Subcutaneous abdominal adipose tissue (tissue), 5 donors: ENCODE measurements around the gene SUN3.
"Not testable (repeated sequence)": the region's sequence is repeated elsewhere in the genome, so short reads cannot be mapped to it uniquely, and the experiment has no call there.

Experiments
- H3K27ac ChIP-seq: one replicate; pipeline ENCODE4 v1.7.0; 2013; ENCODE audit warnings: low read depth, mild to moderate bottlenecking, inconsistent platforms, low read length, moderate library complexity
- H3K27me3 ChIP-seq, 5 donors: one replicate each; pipeline ENCODE4 v1.7.0; 2013; ENCODE audit warnings: low read length in 5 of 5, inconsistent platforms in 1 of 5; ENCODE audit not compliant: control insufficient read depth in 5 of 5, insufficient read depth in 4 of 5
- H3K36me3 ChIP-seq, 5 donors: one replicate each; pipeline ENCODE4 v1.7.0; 2013; ENCODE audit warnings: low read length in 5 of 5; ENCODE audit not compliant: control insufficient read depth in 5 of 5, insufficient read depth in 5 of 5
- H3K4me1 ChIP-seq, 5 donors: one replicate each; pipeline ENCODE4 v1.7.0; 2013; ENCODE audit warnings: low read length in 5 of 5, mild to moderate bottlenecking in 3 of 5, moderate library complexity in 1 of 5; ENCODE audit not compliant: control insufficient read depth in 5 of 5, insufficient read depth in 5 of 5
- H3K4me3 ChIP-seq, 5 donors: one replicate each; pipeline ENCODE4 v1.7.0; 2013; ENCODE audit warnings: low read length in 5 of 5, low read depth in 1 of 5
- H3K9ac ChIP-seq, 5 donors: one replicate each; pipeline ENCODE4 v1.7.0; 2013; ENCODE audit warnings: low read length in 5 of 5, mild to moderate bottlenecking in 4 of 5, moderate library complexity in 3 of 5
- H3K9me3 ChIP-seq, 5 donors: one replicate each; pipeline ENCODE4 v1.7.0; 2013; ENCODE audit warnings: low read length in 5 of 5; ENCODE audit not compliant: control insufficient read depth in 5 of 5
- donor health status: healthy.
- donor health status: healthy.
- donor health status: healthy.
- donor health status: healthy.
- donor health status: healthy.

SUN3 gene

GRCh38 chr7:47988496-47989386 is 40.2 kb downstream of the SUN3 start:
- Histone ChIP-seq H3K27me3 (no peaks in the 10 kb centered on the region), H3K9ac (no peak overlapping the region), H3K27ac (no peak overlapping the region), H3K9me3 (no peaks in the 10 kb centered on the region), H3K4me1 (peaks cover 1 to 11% (median 8%) of the 10 kb centered on the region in 5 donors), H3K36me3 (no peaks in the 10 kb centered on the region), H3K4me3 (no peak overlapping the region)

DNA sequence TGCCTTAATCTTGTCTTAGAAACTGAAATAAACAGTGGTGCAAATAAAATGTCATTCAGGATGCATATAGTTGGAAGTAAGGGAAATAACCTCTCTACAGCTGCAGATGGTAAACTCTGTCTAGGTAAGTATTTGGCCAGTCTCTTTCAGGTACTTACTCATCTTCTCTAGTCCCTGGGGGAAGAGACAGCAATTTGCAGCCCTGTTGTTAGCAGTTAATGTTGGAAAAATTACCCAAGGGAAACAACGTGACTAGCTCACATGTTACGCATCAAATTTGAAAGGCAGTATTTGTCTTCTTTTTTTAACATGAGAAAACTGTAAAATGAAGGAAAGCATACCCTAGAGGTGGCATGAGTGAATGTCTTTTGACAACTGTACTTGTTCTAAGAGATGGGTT is 46.3 kb downstream of the SUN3 start:
- no peak overlapping the region for H3K27ac ChIP-seq
- H3K4me3 ChIP-seq: no peak overlapping the region
- no peaks in the 10 kb centered on the region for H3K9me3 ChIP-seq
- no peak overlapping the region for H3K9ac ChIP-seq
- H3K27me3 ChIP-seq: no peaks in the 10 kb centered on the region
- peaks cover 3 to 6% (median 3%) of the 10 kb centered on the region in 5 donors for H3K36me3 ChIP-seq
- peaks cover 3 to 18% (median 13%) of the 10 kb centered on the region in 5 donors for H3K4me1 ChIP-seq

DNA sequence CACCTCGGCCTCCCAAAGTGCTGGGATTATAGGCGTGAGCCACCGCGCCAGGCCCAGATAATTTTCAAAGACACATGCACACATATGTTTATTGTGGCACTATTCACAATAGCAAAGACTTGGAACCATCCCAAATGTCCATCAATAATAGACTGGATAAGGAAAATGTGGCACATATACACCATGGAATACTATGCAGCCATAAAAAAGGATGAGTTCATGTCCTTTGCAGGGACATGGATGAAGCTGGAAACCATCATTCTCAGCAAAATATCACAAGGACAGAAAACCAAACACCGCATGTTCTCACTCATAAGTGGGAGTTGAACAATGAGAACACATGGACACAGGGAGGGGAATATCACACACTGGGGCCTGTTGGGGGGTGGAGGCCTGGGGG is 48.3 kb downstream of the SUN3 start:
- not testable (repeated sequence) for H3K27me3 ChIP-seq, H3K9ac ChIP-seq, H3K27ac ChIP-seq, H3K9me3 ChIP-seq, H3K4me3 ChIP-seq
- H3K36me3 ChIP-seq: peaks cover 19 to 25% (median 21%) of the 10 kb centered on the region in 5 donors
- H3K4me1 ChIP-seq: peaks cover 3 to 18% (median 13%) of the 10 kb centered on the region in 5 donors

GRCh38 chr7:47979832-47980181 is 49.1 kb downstream of the SUN3 start:
- no peaks in the 10 kb centered on the region for H3K27me3 ChIP-seq
- H3K9me3 ChIP-seq: no peaks in the 10 kb centered on the region
- peak overlapping the region; percentile 40 to 97 (median 84) for H3K4me3 ChIP-seq
- peak overlapping the region; percentile 62 for H3K27ac ChIP-seq
- H3K4me1 ChIP-seq: peaks cover 3 to 18% (median 13%) of the 10 kb centered on the region in 5 donors
- peaks cover 20 to 33% (median 27%) of the 10 kb centered on the region in 5 donors for H3K36me3 ChIP-seq
- peak overlapping the region in 3 of 5 donors; percentile 59 to 85 (median 78) for H3K9ac ChIP-seq

DNA sequence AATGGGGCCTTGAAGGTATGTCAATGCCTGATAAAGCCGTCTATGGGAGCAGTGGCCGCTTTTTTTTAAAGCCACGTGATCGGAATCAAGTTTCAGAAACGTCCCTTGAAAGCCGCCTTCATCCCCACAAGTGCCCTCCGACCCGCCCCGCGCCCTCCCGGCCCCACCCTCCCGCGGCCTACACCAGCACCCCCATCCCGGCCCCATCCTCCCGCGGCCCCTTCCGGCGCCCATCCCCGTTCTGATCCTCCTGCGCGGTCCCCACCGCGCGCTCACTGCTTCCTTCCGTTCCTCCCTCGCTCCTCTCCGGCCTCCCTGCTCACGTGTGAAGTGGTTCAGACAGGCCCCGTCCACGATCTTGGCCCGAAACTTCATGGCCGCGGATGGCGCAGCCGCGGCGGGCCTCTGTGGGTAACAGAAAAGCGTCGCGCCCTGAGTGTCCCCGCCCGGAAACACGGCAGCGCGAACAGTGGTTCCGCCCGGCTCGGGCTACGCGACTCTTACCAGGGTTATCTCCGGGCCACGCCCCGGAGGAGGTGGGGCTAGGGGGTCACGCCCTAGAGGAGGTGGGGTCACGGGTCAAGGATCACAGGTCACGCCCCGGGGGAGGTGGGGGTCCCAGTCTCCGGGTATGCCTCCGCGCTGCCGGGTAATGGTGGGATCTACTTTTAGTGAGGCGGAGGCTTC is 49.6 kb downstream of the SUN3 start, which contains the start of gene HUS1:
HUS1 (minus strand) TSS at position 471 of the 687 bp plus-strand sequence; CDS start at position 375, 96 bp downstream.
- H3K27me3 ChIP-seq: no peaks in the 10 kb centered on the region
- H3K36me3 ChIP-seq: peaks cover 25 to 38% (median 32%) of the 10 kb centered on the region in 5 donors
- H3K27ac ChIP-seq: peak within 1 kb of the TSS; percentile 62
- peaks cover 3 to 18% (median 13%) of the 10 kb centered on the region in 5 donors for H3K4me1 ChIP-seq
- H3K4me3 ChIP-seq: peak within 1 kb of the TSS; percentile 81 to 97 (median 94)
- H3K9ac ChIP-seq: peak within 1 kb of the TSS; percentile 59 to 96 (median 85)
- no peaks in the 10 kb centered on the region for H3K9me3 ChIP-seq

DNA sequence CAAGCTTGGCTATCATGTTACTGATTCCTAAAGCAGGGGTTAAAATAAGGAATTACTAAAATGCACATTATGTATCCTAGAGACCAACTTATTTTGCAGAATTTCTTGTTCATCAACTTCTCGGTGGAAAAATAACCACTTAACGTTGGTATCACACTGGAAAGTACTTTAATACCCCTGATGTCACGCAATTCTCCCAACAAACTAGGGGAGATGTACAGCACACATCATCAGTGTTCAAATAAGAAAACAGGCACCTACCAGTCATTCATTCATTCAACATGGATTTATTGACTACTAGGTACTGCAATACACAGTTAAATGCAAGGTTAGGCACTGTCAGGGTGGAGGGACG is 50.1 kb downstream of the SUN3 start:
- no peaks in the 10 kb centered on the region for H3K27me3 ChIP-seq
- H3K27ac ChIP-seq: peak overlapping the region; percentile 62
- peaks cover 3 to 18% (median 13%) of the 10 kb centered on the region in 5 donors for H3K4me1 ChIP-seq
- H3K4me3 ChIP-seq: peak overlapping the region; percentile 81 to 97 (median 94)
- peaks cover 29 to 44% (median 38%) of the 10 kb centered on the region in 5 donors for H3K36me3 ChIP-seq
- H3K9ac ChIP-seq: peak overlapping the region; percentile 59 to 96 (median 85)
- H3K9me3 ChIP-seq: no peaks in the 10 kb centered on the region

DNA sequence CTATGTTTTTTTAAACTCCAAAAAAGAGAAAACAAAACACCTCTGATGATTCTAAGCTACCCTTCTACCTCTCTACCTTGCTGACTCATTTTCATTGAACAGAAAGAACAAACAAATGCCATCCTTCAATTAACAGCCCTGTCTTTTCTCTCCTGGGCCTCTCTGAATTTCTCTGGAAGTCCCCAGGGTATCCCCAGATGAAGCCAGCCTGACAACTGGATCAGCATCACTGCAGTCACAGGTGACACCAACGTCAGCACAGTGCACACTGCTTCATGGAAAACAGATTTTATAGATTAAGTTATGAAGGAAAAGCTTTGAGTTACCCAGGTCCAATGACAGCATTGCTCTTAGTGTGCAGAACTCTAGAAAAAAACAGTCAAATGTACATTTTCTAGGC is 55.2 kb downstream of the SUN3 start:
- Histone ChIP-seq H3K27ac (no peak overlapping the region), H3K4me3 (no peak overlapping the region), H3K36me3 (peaks cover 38 to 66% (median 57%) of the 10 kb centered on the region in 5 donors), H3K27me3 (no peaks in the 10 kb centered on the region), H3K4me1 (peaks cover 3 to 32% (median 18%) of the 10 kb centered on the region in 5 donors), H3K9ac (no peak overlapping the region), H3K9me3 (no peaks in the 10 kb centered on the region)

DNA sequence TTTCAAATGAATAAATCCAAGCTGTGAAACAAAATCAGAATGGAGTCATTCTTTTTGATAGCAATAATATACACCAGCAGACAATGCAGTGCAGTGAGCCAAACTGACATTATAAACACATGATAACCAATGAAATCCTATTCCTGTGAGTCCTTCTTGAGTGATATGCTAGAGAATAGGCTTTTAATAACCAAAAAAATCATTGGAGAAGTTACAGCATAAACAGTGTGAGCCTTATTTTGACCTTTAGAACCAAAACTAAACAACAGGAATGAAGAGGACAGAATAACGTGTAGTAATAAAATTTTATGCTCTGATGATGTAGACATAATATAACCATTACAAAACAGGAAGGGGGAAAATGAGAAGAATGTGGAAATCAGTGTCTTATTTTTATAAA is 58.1 kb downstream of the SUN3 start:
- Histone ChIP-seq H3K27me3 (no peaks in the 10 kb centered on the region), H3K36me3 (peaks cover 29 to 70% (median 64%) of the 10 kb centered on the region in 5 donors), H3K4me1 (peaks cover 0 to 26% (median 10%) of the 10 kb centered on the region in 5 donors), H3K4me3 (no peak overlapping the region), H3K9me3 (no peaks in the 10 kb centered on the region), H3K9ac (peak overlapping the region in 3 of 5 donors; percentile 4 to 46 (median 28)), H3K27ac (peak overlapping the region; percentile 62)

- H3K9ac ChIP-seq: no peak overlapping the region
- no peaks in the 10 kb centered on the region for H3K9me3 ChIP-seq
- peaks cover 0 to 26% (median 10%) of the 10 kb centered on the region in 5 donors for H3K4me1 ChIP-seq
- no peak overlapping the region for H3K27ac ChIP-seq
- no peaks in the 10 kb centered on the region for H3K27me3 ChIP-seq
- peaks cover 24 to 70% (median 66%) of the 10 kb centered on the region in 5 donors for H3K36me3 ChIP-seq
- H3K4me3 ChIP-seq: no peak overlapping the region
Observed at GRCh38 chr7:47968847-47969774, 59.8 kb downstream of the SUN3 start.
